ENCODE measurements around the gene MUC4.
"Not testable (repeated sequence)": the region's sequence is repeated elsewhere in the genome, so short reads cannot be mapped to it uniquely, and the experiment has no call there.

DNA sequence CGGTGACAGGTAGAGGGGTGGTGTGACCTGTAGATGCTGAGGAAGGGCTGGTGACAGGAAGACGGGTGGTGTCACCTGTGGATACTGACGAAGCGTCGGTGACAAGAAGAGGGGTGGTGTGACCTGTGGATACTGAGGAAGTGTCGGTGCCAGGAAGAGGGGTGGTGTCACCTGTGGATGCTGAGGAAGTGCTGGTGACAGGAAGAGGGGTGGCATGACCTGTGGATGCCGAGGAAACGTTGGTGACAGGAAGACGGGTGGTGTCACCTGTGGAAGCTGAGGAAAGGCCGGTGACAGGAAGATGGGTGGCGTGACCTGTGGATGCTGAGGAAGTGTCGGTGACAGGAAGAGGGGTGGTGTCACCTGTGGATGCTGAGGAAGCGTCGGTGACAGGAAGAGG lies 27.7 kb downstream of the MUC4 start:
- TF ChIP-seq, protein P1, sequence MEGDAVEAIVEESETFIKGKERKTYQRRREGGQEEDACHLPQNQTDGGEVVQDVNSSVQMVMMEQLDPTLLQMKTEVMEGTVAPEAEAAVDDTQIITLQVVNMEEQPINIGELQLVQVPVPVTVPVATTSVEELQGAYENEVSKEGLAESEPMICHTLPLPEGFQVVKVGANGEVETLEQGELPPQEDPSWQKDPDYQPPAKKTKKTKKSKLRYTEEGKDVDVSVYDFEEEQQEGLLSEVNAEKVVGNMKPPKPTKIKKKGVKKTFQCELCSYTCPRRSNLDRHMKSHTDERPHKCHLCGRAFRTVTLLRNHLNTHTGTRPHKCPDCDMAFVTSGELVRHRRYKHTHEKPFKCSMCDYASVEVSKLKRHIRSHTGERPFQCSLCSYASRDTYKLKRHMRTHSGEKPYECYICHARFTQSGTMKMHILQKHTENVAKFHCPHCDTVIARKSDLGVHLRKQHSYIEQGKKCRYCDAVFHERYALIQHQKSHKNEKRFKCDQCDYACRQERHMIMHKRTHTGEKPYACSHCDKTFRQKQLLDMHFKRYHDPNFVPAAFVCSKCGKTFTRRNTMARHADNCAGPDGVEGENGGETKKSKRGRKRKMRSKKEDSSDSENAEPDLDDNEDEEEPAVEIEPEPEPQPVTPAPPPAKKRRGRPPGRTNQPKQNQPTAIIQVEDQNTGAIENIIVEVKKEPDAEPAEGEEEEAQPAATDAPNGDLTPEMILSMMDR (conservative IDR thresholded peaks at IDR 0.05; ENCODE audit: low read length), result not testable (repeated sequence)
- not testable (repeated sequence) for TF ChIP-seq EZH2phosphoT487 (IDR thresholded peaks at IDR 0.05; ENCODE audit: borderline replicate concordance)
